ENCODE measurements around the gene CDK11A. TPM values are rescaled to one million over a fixed set of nuclear protein-coding genes. Genes with fewer than 3 reads are reported as not detected.

The CDK11A gene
- total and polyA plus RNA-seq, 2 of the 8 experiments (the other 6 are each of a cell fraction or from before 2014, with no cell fraction given), result 15.0 to 45.6 TPM

- no peak overlapping the region for H2BK120ac ChIP-seq (replicated peaks; ENCODE audit: low read depth, low read length)
- H4K8ac ChIP-seq (ENCODE audit: extremely low read depth, insufficient read depth, low read length), result no peak overlapping the region
- peak overlapping the region; percentile 69 for H3K4ac ChIP-seq (replicated peaks; ENCODE audit: insufficient read length, low read depth, low read length)
- no peaks in the 10 kb centered on the region for H3K27me3 ChIP-seq (replicated peaks in 1 of 4; ENCODE audit: control insufficient read depth in 3 of 4, extremely low read depth in 1 of 4, insufficient read depth in 3 of 4, low read length in 3 of 4)
- FAIRE-seq (no peak), DNase-seq (ENCODE audit: low read depth in 1 of 2, low spot score in 2 of 2) (no peak)
- peaks cover 3 to 18% of the 10 kb centered on the region in 2 experiments for H4K20me1 ChIP-seq (replicated peaks in 1 of 2; ENCODE audit: control insufficient read depth in 1 of 2, insufficient read depth in 2 of 2, low read length in 2 of 2)
- no peak overlapping the region for H3K14ac ChIP-seq (ENCODE audit: insufficient read length)
- H3K9me3 ChIP-seq (ENCODE audit: insufficient read depth in 2 of 2, low read depth in 1 of 2, low read length in 1 of 2), result no peaks in the 10 kb centered on the region
- H3K79me2 ChIP-seq (ENCODE audit: control insufficient read depth in 1 of 2, insufficient read depth in 2 of 2, low read length in 2 of 2), result peaks cover 4 to 66% of the 10 kb centered on the region in 2 experiments; a peak in 2 of 4 replicates
- H2AFZ ChIP-seq (ENCODE audit: low read length), result no peak overlapping the region
- peaks cover 11% of the 10 kb centered on the region for H3K79me1 ChIP-seq (ENCODE audit: low read depth, low read length)
- H3K4me1 ChIP-seq (replicated peaks in 1 of 4; ENCODE audit: control insufficient read depth in 3 of 4, insufficient read depth in 4 of 4, low read length in 3 of 4), result peaks cover 0 to 11% (median 9%) of the 10 kb centered on the region in 4 experiments; a peak in 6 of 7 replicates
- no peak overlapping the region for H3K23ac ChIP-seq (ENCODE audit: insufficient read length)
- no peaks in the 10 kb centered on the region for H3K23me2 ChIP-seq (ENCODE audit: low read depth, low read length)
- H3K27ac ChIP-seq (ENCODE audit: low read depth, low read length), result no peak overlapping the region
- no peak overlapping the region for H4K91ac ChIP-seq (replicated peaks; ENCODE audit: insufficient read length, low read length)
- H3K4me3 ChIP-seq (ENCODE audit: extremely low read depth in 1 of 4, insufficient read depth in 2 of 4, low read depth in 3 of 4, low read length in 4 of 4), result peak overlapping the region in 1 of 4 experiments; percentile 36; a peak in 1 of 8 replicates
- WGBS, 2 experiments (ENCODE audit: extremely low coverage in 1 of 2, insufficient coverage in 1 of 2, insufficient read length in 1 of 2, insufficient replicate concordance in 2 of 2, low coverage in 1 of 2, low lambda C conversion rate in 2 of 2, missing lambda C conversion rate in 1 of 2), result 87% methylated on average over 28 of the region's 28 CpGs; no CpG with 5 or more reads in 1 of the 2 experiments
- peaks cover 0 to 2% (median 0%) of the 10 kb centered on the region in 4 experiments; a peak in 1 of 8 replicates for H3K36me3 ChIP-seq (ENCODE audit: control insufficient read depth in 2 of 4, insufficient read depth in 4 of 4, low read length in 3 of 4)
- no peak overlapping the region for H3K18ac ChIP-seq (ENCODE audit: extremely low read depth, low read length)
- peak overlapping the region; percentile 49 to 62; a peak in 1 of 4 replicates for H3K4me2 ChIP-seq (ENCODE audit: insufficient read depth in 1 of 2, low read depth in 2 of 2, low read length in 2 of 2)
- H2BK12ac ChIP-seq (ENCODE audit: low read depth, low read length), result no peak overlapping the region
- no peak overlapping the region for H2BK20ac ChIP-seq (ENCODE audit: low read length)
- ChIA-PET CTCF (ENCODE audit: partially characterized antibody) (interaction anchor here (0.7 kb wide), 1 partner anchor 276 kb away, joined by 3 read pairs; no protein-coding TSS in a partner anchor), POLR2A (ENCODE audit: partially characterized antibody) (interaction anchor here (0.6 to 0.9 kb wide), 2 partner anchors 18 to 164 kb away, joined by 3 read pairs; no protein-coding TSS in a partner anchor)
- no peak overlapping the region for H3K56ac ChIP-seq (replicated peaks; ENCODE audit: insufficient read length, low read depth, low read length)
- H3K9ac ChIP-seq (replicated peaks in 1 of 4; ENCODE audit: extremely low read depth in 1 of 4, low read depth in 3 of 4, low read length in 3 of 4), result no peak overlapping the region
- H2AK5ac ChIP-seq (ENCODE audit: low read depth, low read length), result no peak overlapping the region
- no peak overlapping the region for H4K5ac ChIP-seq (ENCODE audit: insufficient read length, low read depth, low read length)
- 0 out of 2 replicates have a peak overlapping the region, but pooled peaks have one; percentile 31 for H2BK15ac ChIP-seq (ENCODE audit: low read length)
- H2BK5ac ChIP-seq (ENCODE audit: low read depth, low read length), result 0 out of 2 replicates have a peak overlapping the region, but pooled peaks have one; percentile 3
These were observed 40.0 kb downstream of the CDK11A start for GRCh38 chr1:1684031-1684681.
